GM21825 (cell line): Measurements from ENCODE around the gene MTHFD1L.
"Not testable (repeated sequence)": the region's sequence is repeated elsewhere in the genome, so short reads cannot be mapped to it uniquely, and the experiment has no call there.

Experiments
- ATAC-seq: cut with Tn5 transposase; IDR thresholded peaks from one replicate; pipeline ENCODE4 v1.9.1; 2021; ENCODE audit warnings: mild to moderate bottlenecking, moderate library complexity; ENCODE audit not compliant: unreplicated experiment

The MTHFD1L gene

GRCh38 chr6:151036869-151037680 is 171.6 kb downstream of the MTHFD1L start:
- no peak for ATAC-seq

DNA sequence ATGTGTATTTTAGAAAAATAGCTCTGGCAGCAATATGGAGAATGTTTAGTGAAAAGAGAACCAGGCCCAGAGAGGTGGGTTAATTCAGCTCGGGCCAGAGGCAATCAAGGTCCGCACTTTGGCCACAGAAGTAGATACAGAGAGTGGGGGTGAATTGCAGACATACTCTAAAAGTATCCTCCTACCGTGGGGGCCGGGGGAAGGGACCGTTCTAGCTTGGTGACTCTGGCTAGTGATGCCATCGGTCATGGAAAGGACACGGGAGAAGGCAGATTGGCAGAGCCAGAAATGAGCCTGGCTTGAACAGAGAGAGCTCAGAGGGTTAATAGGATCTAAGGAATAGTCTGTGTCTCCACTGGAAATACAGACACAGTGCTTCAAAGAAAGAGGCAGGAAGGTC is 173.1 kb downstream of the MTHFD1L start:
- ATAC-seq = no peak

DNA sequence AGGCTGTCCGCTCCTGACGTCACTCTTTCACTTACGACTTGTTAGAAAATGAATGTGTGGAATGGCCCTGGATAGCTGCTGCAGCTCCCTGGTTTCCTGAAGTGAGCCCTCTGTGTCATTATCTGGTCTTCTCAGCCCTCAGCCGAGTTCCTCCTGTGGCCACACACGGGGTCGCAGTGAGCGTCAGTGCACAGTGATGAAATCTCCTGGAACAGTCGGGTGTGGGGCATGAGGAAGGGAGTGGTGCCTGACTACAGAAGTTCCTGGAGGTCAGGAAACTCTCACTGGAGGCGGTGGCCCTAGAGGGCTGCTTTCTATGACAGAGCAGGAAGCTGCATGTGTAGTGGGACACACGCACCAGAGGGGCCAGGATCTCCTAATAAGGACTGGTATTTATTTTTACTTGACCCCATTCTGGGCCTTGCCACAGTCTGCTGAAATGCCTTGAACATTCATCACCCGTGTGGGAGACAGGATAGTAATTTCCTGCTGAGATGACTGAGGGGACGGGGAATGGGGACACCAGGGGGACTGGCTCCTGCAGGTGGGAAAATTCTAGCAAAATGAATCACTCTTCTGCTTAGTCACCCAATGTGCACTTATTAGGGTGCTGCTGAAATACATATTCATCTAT is 175.5 kb downstream of the MTHFD1L start:
- not testable (repeated sequence) for ATAC-seq

DNA sequence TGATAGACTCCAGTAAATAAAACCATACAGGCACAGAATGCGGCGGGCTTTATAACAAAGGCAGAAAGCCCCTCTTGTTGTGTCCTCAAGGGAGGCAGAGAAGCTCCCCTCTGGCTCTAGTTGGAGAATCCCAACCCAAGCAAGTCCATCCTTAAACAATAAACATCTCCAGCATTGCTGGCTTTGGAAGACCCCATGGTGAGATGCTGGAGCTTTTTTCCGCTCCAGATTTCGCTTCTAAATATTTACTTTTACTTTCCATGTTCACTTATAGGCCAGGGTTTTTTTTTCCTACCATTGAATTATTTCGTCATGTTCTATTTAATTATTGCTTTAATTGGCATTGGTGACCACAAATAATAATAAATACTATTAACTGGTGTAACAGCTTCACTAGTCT is 176.2 kb downstream of the MTHFD1L start:
- no peak for ATAC-seq

GRCh38 chr6:151042911-151043330 is 177.4 kb downstream of the MTHFD1L start:
- ATAC-seq = not testable (repeated sequence)

- no peak for ATAC-seq
Measured at GRCh38 chr6:151043944-151044343, 178.4 kb downstream of the MTHFD1L start.

- no peak for ATAC-seq
Measured at GRCh38 chr6:151044465-151045441, 179.3 kb downstream of the MTHFD1L start.

- ATAC-seq = not testable (repeated sequence)
Measured at GRCh38 chr6:151045511-151046222, 180.2 kb downstream of the MTHFD1L start.

GRCh38 chr6:151051164-151051563 is 185.7 kb downstream of the MTHFD1L start:
- ATAC-seq = no peak

DNA sequence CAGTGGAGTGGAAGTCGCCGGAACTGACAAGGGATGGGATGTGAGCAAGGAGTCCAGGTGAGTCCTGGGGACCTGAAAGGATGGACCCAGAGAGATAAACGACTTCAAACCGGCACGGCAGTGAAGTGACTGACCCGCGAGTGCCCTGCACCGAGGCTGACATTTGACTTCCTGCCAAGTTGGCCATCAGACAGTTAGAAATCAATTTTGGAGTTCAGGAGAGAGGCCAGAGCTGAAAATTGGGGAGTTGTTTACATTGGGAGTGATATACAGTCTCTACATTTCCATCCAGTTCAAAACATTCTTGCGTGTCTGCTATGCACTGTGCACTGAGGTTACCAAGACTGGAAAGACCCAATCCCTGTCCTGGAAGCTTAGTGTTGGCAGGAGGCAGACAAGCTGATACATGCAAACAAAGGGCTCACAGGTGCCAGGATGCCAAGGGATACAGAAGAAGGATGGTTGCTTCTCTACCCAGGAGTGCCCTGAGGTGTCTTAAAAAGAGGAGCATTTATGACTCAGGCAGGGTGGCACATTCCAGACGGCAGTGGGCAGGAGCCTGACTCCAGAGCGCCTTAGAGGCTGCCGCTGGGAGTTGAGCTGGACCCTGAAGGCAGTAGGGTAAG is 186.6 kb downstream of the MTHFD1L start:
- ATAC-seq = no peak

DNA sequence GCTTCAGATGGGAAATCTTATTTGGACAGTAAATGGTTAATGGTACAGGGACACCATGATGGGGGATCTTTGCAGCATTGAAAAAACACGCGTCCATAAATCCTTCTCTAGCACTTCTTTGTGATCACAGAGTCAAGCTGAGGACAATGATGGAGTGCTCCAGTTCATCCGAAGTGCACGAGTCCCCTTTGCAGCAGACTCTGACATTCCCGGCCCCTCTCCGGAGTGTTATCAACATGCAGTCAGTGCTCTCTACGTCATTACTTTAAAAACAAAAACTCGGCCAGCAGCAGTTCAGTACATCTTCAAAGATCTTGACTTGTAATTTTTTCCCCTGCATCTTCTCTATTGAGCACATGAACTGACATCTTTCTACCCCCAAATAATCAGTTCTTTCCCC is 188.8 kb downstream of the MTHFD1L start:
- ATAC-seq = no peak

DNA sequence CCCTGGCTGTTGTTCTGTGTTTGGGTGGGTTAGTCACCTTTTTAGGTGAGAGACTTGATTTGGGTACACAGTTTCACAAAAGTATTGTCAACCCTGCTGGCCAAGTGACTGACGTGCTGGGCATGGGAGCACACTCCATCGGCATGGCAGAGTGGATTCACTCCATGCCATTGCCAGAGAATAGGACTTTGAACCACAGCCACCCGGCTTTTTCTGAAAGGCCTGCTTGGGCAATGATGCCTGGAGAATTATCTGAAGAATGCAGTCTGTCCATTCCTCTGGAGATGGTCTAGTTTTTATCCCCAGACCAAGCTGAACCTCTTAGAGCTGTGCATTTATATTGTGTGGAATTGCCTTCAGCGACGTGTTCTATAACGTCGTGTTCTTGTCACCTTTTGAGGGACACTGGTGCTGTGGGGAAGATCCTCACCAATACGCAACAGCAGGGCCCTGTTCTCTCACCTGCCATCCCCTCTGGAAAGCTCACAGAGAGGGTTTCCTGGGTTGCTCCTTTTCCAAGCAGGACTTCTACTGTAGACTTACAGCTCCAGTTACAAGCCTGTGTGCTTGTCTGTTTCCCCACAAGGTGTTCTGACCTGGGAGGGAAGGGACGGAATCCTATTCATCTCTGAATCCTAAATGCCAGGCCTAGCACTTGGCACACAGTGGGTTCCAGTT is 190.9 kb downstream of the MTHFD1L start:
- no peak for ATAC-seq

- ATAC-seq = no peak
Measured at GRCh38 chr6:151057061-151057460, 191.6 kb downstream of the MTHFD1L start.

DNA sequence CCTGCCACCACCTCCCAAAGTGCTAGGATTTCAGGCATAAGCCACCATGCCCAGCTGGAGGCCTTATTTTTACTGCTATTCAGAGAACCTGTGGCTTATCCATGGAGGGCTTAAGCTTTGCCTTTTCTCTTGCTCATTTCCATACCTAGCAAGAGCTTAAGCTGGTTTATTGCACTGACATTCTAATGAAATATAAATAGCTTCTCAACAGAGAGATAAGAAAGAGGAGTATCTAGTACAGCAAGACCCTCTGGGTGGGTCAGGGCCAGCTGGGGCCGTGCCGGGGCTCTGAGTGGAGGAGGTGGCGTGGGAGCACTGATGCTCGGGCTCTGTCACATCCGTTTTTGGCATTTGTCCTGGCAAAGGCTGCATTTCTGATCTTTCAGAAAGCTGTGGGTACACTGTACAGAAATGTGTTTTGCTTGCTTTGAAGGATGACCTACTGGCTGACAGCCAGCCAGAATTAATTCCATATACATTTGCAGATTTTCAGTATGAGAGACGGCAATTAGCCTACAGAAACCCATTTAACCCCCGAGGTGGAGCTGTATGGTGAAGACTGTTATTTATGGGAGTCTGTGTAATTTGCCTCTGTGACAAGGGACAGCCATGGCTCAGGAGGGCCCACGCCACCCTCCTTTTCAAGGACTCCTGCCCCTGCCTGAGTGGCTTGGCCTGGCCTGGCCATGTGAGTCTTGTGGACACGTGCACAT is 192.7 kb downstream of the MTHFD1L start:
- ATAC-seq = no peak

DNA sequence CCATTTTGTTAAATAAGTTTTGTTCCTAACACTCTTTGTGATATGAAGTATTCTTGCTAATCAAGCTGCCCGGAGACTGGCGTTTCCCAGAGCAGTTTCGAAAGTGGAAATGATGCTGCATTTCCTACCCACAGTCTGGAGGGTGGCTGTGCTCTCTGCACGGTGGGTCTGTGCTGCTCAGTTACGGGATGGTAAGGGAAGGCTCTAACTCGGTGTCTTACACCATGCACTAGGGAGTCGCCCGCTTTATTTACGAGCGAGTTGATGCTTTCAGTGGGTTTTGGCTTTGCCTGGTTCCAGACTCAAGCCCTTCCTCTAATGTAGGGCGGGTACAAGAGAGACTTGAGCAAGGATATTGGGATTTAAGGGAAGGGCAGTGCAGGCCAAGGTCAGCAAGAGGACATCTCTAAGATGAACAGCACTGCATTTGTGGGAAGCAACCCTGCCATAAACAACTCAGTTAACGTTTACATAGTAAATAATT is 194.2 kb downstream of the MTHFD1L start:
- no peak for ATAC-seq

GRCh38 chr6:151060096-151060765 is 194.7 kb downstream of the MTHFD1L start:
- no peak for ATAC-seq

- ATAC-seq = no peak
Measured at GRCh38 chr6:151060766-151061531, 195.4 kb downstream of the MTHFD1L start.
